C4-2B (cell line): ENCODE data around the gene EPS15.

ENCODE experiments used
- CTCF ChIP-seq: fragments of 450-650 bp; conservative IDR thresholded peaks from 2 replicates; pipeline ENCODE4 v1.5.1; 2017; ENCODE audit warnings: mild to moderate bottlenecking
- ZFX ChIP-seq: fragments of 450-650 bp; IDR thresholded peaks from 2 replicates; pipeline ENCODE4 v1.6.1; 2017

GRCh38 chr1:51354416-51354815 is 164.7 kb downstream of the EPS15 start:
- TF ChIP-seq CTCF, result no peak
- TF ChIP-seq ZFX, result no peak
